RWPE1 (cell line): Measurements from ENCODE around the gene GRIA1.
A peak's percentile ranks its signal among the peaks of the same experiment; 100 is the strongest.

ENCODE experiments used
- CTCF ChIA-PET: fragments of 350-600 bp; sonication (Branson Sonifier 250); formaldehyde crosslinking; extraction: SDS; loops from one replicate; lab custom pipeline; 2021; lab: Yijun Ruan, JAX
- POLR2A ChIA-PET: fragments of 400-600 bp; formaldehyde crosslinking; extraction: SDS; loops from one replicate; lab custom pipeline; 2020; ENCODE audit warnings: antibody characterized with exemption; ENCODE audit not compliant: low non-redundant PET; lab: Yijun Ruan, JAX
- DNase-seq: peaks from one replicate; pipeline ENCODE4 v3.0.0; 2012; ENCODE audit warnings: low spot score
- H3K27ac ChIP-seq: fragments of 450-650 bp; 2 replicates; pipeline ENCODE4 v1.5.1; 2017
- TF ChIP-seq, protein P1 (sequence below): fragments of 450-650 bp; conservative IDR thresholded peaks from 2 replicates; pipeline ENCODE4 v1.5.1; 2017; ENCODE audit warnings: low read depth, mild to moderate bottlenecking

GRIA1 gene

GRCh38 chr5:153489611-153490010, 859 bp upstream of the GRIA1 start:
- CTCF ChIA-PET, result interaction anchor here (0.5 to 0.6 kb wide), 2 partner anchors 190 to 366 kb away, joined by 3 to 4 read pairs; no protein-coding TSS in a partner anchor
- POLR2A ChIA-PET, result interaction anchor here (0.6 kb wide), 2 partner anchors 16 to 30 kb away, joined by 3 to 5 read pairs; no protein-coding TSS in a partner anchor
- DNase-seq, result peak; percentile 58
- TF ChIP-seq, protein P1, sequence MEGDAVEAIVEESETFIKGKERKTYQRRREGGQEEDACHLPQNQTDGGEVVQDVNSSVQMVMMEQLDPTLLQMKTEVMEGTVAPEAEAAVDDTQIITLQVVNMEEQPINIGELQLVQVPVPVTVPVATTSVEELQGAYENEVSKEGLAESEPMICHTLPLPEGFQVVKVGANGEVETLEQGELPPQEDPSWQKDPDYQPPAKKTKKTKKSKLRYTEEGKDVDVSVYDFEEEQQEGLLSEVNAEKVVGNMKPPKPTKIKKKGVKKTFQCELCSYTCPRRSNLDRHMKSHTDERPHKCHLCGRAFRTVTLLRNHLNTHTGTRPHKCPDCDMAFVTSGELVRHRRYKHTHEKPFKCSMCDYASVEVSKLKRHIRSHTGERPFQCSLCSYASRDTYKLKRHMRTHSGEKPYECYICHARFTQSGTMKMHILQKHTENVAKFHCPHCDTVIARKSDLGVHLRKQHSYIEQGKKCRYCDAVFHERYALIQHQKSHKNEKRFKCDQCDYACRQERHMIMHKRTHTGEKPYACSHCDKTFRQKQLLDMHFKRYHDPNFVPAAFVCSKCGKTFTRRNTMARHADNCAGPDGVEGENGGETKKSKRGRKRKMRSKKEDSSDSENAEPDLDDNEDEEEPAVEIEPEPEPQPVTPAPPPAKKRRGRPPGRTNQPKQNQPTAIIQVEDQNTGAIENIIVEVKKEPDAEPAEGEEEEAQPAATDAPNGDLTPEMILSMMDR, result no peak
- H3K27ac ChIP-seq, result no peak overlapping the region

GRCh38 chr5:153491038-153491744, 721 bp downstream of the GRIA1 start:
- TF ChIP-seq, protein P1, result no peak
- ChIA-PET CTCF (no interaction called here), POLR2A (no interaction called here)
- H3K27ac ChIP-seq, result no peak overlapping the region
- DNase-seq, result no peak

DNA sequence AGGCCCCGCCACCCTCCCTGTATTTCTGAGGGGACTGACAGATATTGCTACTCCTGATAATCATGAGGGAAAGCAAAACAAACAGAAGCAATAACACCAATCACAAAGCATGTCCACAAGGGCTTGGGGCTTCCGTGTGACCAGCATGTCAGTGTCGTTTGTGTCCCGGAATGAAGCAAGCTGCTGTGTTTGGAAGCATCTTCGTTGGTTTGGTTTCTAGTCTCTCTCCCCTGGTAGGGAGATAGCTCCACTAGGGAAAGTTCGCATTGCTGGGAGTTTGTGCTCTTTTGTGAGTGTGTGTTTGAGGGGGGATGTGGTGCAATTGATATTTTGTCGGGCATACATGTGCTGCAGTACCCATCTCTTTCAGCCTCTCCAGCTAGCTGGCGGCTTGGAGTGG, 1.4 kb downstream of the GRIA1 start:
- CTCF ChIA-PET, result no interaction called here
- DNase-seq, result no peak
- POLR2A ChIA-PET, result no interaction called here
- TF ChIP-seq, protein P1, result no peak
- H3K27ac ChIP-seq, result no peak overlapping the region

DNA sequence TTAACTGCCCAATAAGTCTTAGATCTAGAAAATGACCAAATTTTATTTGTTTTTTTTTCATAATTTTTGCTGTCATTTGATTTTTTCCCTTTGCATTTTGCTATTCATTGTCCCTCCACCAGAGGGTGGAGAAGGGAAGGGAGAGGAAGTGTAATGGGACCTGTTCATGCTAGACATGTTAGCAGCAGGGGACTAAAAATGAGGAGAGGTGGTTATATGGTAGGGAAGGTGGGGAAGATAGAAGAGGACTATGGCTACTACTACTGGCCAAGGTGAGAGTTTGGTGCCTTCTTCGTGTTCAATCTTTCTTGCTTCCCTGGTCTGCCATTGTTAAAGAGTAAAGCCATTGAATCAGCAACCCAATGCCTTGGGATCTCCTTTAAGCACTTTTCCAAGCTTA, 6.4 kb downstream of the GRIA1 start:
- CTCF ChIA-PET, result interaction anchor here (0.8 to 4.9 kb wide), 5 partner anchors 9 to 468 kb away, joined by 3 to 20 read pairs (median 3); no protein-coding TSS in a partner anchor
- POLR2A ChIA-PET, result no interaction called here
- peak; percentile 67 for DNase-seq
- TF ChIP-seq, protein P1, result peak; percentile 77
- H3K27ac ChIP-seq, result no peak overlapping the region

GRCh38 chr5:153498516-153498915, 8.0 kb downstream of the GRIA1 start:
- CTCF ChIA-PET, result no interaction called here
- H3K27ac ChIP-seq, result no peak overlapping the region
- POLR2A ChIA-PET, result no interaction called here

DNA sequence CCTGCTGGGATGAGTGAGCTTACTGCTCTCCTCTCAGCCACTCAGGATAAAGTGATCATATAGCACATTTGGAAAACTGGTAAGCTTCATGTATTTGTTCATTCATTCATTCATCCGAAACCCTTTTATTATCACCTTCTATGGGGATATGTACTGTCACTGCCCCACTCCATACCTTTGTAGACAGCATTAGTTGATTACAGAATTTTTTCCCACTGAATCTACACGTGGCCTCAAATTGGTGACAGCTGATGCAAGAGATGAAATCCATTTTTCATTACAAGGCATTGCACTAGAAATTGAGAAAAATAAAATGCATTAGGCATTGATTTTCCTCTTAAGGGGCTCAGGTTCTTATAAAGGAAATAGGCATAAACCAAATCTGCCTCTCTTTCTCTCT, 9.7 kb downstream of the GRIA1 start:
- no peak for DNase-seq
- POLR2A ChIA-PET, result no interaction called here
- no peak overlapping the region for H3K27ac ChIP-seq
- TF ChIP-seq, protein P1, result no peak
- CTCF ChIA-PET, result interaction anchor here (1.2 kb wide), 1 partner anchor 465 kb away, joined by 4 read pairs; no protein-coding TSS in a partner anchor

More at GRCh38 chr5:153498516-153498915, 8.0 kb downstream of the GRIA1 start:
- no peak for DNase-seq
- TF ChIP-seq, protein P1, result no peak
